Trophoblast cell (in vitro differentiated cells and primary cell): ENCODE data around the gene PGAM5.

Experiments
- DNase-seq, 2 donors: peaks; one replicate each; pipeline ENCODE4 v3.0.0-alpha.2; 2016
- H2AFZ ChIP-seq: 2 replicates; pipeline ENCODE4 v1.6.1; 2013; ENCODE audit warnings: low read length, moderate library complexity, mild to moderate bottlenecking; ENCODE audit not compliant: insufficient read depth, poor library complexity
- H2AK5ac ChIP-seq: 2 replicates; pipeline ENCODE4 v1.6.1; 2013; ENCODE audit warnings: mild to moderate bottlenecking, low read length
- H2BK120ac ChIP-seq: 2 replicates; pipeline ENCODE4 v1.6.1; 2013; ENCODE audit warnings: low read length, mild to moderate bottlenecking, moderate library complexity; ENCODE audit not compliant: insufficient read depth, poor library complexity
- H2BK12ac ChIP-seq: 2 replicates; pipeline ENCODE4 v1.6.1; 2013; ENCODE audit warnings: mild to moderate bottlenecking, low read length, moderate library complexity
- H2BK5ac ChIP-seq: 2 replicates; pipeline ENCODE4 v1.6.1; 2013; ENCODE audit warnings: low read length, low read depth, moderate library complexity, mild to moderate bottlenecking; ENCODE audit not compliant: poor library complexity
- H3K14ac ChIP-seq: 2 replicates; pipeline ENCODE4 v1.6.1; 2013; ENCODE audit warnings: mild to moderate bottlenecking, low read length
- H3K18ac ChIP-seq: 2 replicates; pipeline ENCODE4 v1.6.1; 2013; ENCODE audit warnings: mild to moderate bottlenecking, low read length
- H3K23ac ChIP-seq: 2 replicates; pipeline ENCODE4 v1.6.1; 2013; ENCODE audit warnings: low read length
- H3K27ac ChIP-seq: 2 replicates; pipeline ENCODE4 v1.5.1; 2013; ENCODE audit warnings: low read depth, mild to moderate bottlenecking, inconsistent platforms, low read length, moderate library complexity
- H3K27me3 ChIP-seq: 2 replicates; pipeline ENCODE4 v1.6.1; 2013; ENCODE audit warnings: inconsistent platforms, mild to moderate bottlenecking, low read length, moderate library complexity; ENCODE audit not compliant: insufficient read depth
- H3K36me3 ChIP-seq, 2 experiments: 1 replicate in 1 of 2; 2 replicates in 1 of 2; pipeline ENCODE4 v1.6.1; 2013; ENCODE audit warnings: low read length in 2 of 2, mild to moderate bottlenecking in 2 of 2, moderate library complexity in 1 of 2; ENCODE audit not compliant: insufficient read depth in 2 of 2, control insufficient read depth in 1 of 2
- H3K4ac ChIP-seq: 2 replicates; pipeline ENCODE4 v1.6.1; 2013; ENCODE audit warnings: low read depth, mild to moderate bottlenecking, low read length, moderate library complexity
- H3K4me1 ChIP-seq, 2 experiments: 1 replicate in 1 of 2; 2 replicates in 1 of 2; pipeline ENCODE4 v1.6.1; 2013; ENCODE audit warnings: low read length in 2 of 2, mild to moderate bottlenecking in 2 of 2, moderate library complexity in 1 of 2; ENCODE audit not compliant: insufficient read depth in 2 of 2, control insufficient read depth in 1 of 2
- H3K4me2 ChIP-seq: 2 replicates; pipeline ENCODE4 v1.6.1; 2013; ENCODE audit warnings: inconsistent platforms, mild to moderate bottlenecking, low read length, moderate library complexity
- H3K4me3 ChIP-seq: 2 replicates; pipeline ENCODE4 v1.5.1; 2013; ENCODE audit warnings: mild to moderate bottlenecking, low read depth, low read length, inconsistent platforms
- H3K79me1 ChIP-seq: one replicate; pipeline ENCODE4 v1.6.1; 2013; ENCODE audit warnings: low read length
- H3K79me2 ChIP-seq: 2 replicates; pipeline ENCODE4 v1.6.1; 2013; ENCODE audit warnings: low read length, mild to moderate bottlenecking; ENCODE audit not compliant: control insufficient read depth, insufficient read depth, poor library complexity
- H3K9ac ChIP-seq: 2 replicates; pipeline ENCODE4 v1.6.1; 2013; ENCODE audit warnings: mild to moderate bottlenecking, low read length
- H3K9me3 ChIP-seq: 2 replicates; pipeline ENCODE4 v1.6.1; 2013; ENCODE audit warnings: low read depth, mild to moderate bottlenecking, control low read depth, inconsistent platforms, low read length; ENCODE audit not compliant: insufficient read depth
- H4K12ac ChIP-seq: 2 replicates; pipeline ENCODE4 v1.6.1; 2013; ENCODE audit warnings: low read depth, mild to moderate bottlenecking, low read length, moderate library complexity
- H4K8ac ChIP-seq: 2 replicates; pipeline ENCODE4 v1.6.1; 2013; ENCODE audit warnings: low read depth, mild to moderate bottlenecking, low read length, moderate library complexity
- H4K91ac ChIP-seq: one replicate; pipeline ENCODE4 v1.6.1; 2013; ENCODE audit warnings: low read depth, mild to moderate bottlenecking, low read length, moderate library complexity
- WGBS: extraction: QIAGEN DNeasy Blood & Tissue Kit; methylation state at CpG from one replicate; pipeline ENCODE4 v1.1.7; 2013; ENCODE audit warnings: missing lambda C conversion rate; ENCODE audit not compliant: insufficient read length, insufficient coverage; ENCODE audit errors: extremely low coverage; 5-methylcytosine and 5-hydroxymethylcytosine counted together

PGAM5 gene

DNA sequence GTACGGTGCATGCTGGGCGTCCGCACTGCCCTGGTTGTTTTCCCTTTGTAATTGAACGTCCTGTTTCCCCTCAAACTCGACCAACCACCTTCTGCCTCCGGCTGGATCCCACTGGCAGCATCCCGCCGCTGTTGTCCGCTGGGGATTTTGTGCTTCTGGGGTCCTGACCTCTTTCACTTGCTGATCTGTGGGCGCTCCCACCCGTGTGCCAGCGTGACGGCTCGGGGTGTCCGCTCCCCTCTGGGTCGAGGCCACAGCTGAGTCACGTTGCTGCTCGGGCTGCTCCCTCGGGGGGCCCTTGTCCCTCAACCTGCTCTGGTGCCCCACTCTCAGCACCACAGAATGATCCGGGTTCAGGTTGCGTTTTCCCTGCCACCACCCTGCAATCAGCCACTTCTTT lies 8.0 kb downstream of the PGAM5 start:
- no peak overlapping the region for H2BK12ac ChIP-seq
- H3K4me3 ChIP-seq: no peak overlapping the region
- DNase-seq: no peak
- H2AK5ac ChIP-seq: no peak overlapping the region
- H3K4me2 ChIP-seq: no peak overlapping the region
- no peaks in the 10 kb centered on the region for H3K79me2 ChIP-seq
- H3K27me3 ChIP-seq: no peaks in the 10 kb centered on the region
- H3K4me1 ChIP-seq: no peaks in the 10 kb centered on the region
- no peak overlapping the region for H3K23ac ChIP-seq
- WGBS: no CpG with 5 or more reads among the region's 21 CpGs
- H2BK5ac ChIP-seq: no peak overlapping the region
- H4K12ac ChIP-seq: peak overlapping the region; percentile 49
- no peaks in the 10 kb centered on the region for H3K9me3 ChIP-seq
- H4K91ac ChIP-seq: no peak overlapping the region
- no peak overlapping the region for H3K4ac ChIP-seq
- no peak overlapping the region for H3K27ac ChIP-seq
- H3K18ac ChIP-seq: no peak overlapping the region
- H2BK120ac ChIP-seq: no peak overlapping the region
- H3K36me3 ChIP-seq: peaks cover 66 to 69% of the 10 kb centered on the region in 2 experiments
- no peaks in the 10 kb centered on the region for H3K79me1 ChIP-seq
- H3K9ac ChIP-seq: no peak overlapping the region
- H3K14ac ChIP-seq: no peak overlapping the region
- no peak overlapping the region for H4K8ac ChIP-seq
- H2AFZ ChIP-seq: no peak overlapping the region

DNA sequence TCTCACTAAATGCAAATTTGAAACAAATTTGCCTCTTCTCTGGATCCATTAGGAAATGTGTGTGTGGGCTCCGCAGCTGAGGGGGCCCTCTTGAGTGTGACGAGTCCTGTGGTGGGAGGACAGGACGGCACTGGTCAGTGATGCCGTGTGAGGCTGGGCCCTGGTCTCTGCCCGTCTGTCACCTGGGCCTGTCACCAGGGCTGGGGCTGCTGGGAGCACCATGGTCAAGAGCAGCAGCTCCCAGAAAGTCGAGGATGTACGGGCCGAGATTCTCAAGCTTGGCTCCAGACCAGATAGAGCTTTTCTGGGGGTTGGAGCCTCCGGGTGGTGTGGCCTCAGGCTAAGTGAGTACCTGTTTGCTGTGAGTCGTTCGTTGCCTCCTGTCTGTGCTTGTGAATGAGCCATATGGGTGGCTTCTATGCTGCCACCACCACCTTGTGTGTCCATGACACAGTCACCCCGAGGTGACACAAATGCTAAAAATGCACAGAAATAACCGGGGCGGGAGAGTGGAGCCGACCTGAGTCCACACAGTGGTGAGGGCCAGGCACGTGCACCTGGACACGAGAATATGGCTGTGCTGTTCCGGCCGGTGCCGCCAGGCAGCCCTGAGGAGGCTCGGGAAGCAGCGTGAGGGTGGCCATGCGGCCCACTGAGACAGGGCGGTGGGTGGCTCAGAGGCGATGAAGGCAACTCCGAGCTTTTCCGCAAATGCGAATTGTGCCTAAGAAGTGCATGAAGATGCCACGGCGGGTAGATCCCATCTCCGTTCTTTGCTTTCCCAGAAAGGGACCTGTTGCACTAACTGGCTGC lies 8.7 kb downstream of the PGAM5 start:
- no peak overlapping the region for H2AK5ac ChIP-seq
- H3K4me1 ChIP-seq: no peaks in the 10 kb centered on the region
- peak in 1 of 2 donors; percentile 13 for DNase-seq
- no peak overlapping the region for H3K4me3 ChIP-seq
- no peak overlapping the region for H3K4ac ChIP-seq
- H3K14ac ChIP-seq: no peak overlapping the region
- no peaks in the 10 kb centered on the region for H3K79me2 ChIP-seq
- H3K27me3 ChIP-seq: no peaks in the 10 kb centered on the region
- peaks cover 71 to 74% of the 10 kb centered on the region in 2 experiments for H3K36me3 ChIP-seq
- WGBS: no CpG with 5 or more reads among the region's 31 CpGs
- no peak overlapping the region for H3K9ac ChIP-seq
- H4K12ac ChIP-seq: no peak overlapping the region
- no peak overlapping the region for H4K8ac ChIP-seq
- no peak overlapping the region for H3K18ac ChIP-seq
- no peak overlapping the region for H3K4me2 ChIP-seq
- H3K79me1 ChIP-seq: no peaks in the 10 kb centered on the region
- no peaks in the 10 kb centered on the region for H3K9me3 ChIP-seq
- no peak overlapping the region for H2BK5ac ChIP-seq
- no peak overlapping the region for H3K27ac ChIP-seq
- H2BK12ac ChIP-seq: no peak overlapping the region
- no peak overlapping the region for H2BK120ac ChIP-seq
- H4K91ac ChIP-seq: no peak overlapping the region
- no peak overlapping the region for H2AFZ ChIP-seq
- no peak overlapping the region for H3K23ac ChIP-seq

DNA sequence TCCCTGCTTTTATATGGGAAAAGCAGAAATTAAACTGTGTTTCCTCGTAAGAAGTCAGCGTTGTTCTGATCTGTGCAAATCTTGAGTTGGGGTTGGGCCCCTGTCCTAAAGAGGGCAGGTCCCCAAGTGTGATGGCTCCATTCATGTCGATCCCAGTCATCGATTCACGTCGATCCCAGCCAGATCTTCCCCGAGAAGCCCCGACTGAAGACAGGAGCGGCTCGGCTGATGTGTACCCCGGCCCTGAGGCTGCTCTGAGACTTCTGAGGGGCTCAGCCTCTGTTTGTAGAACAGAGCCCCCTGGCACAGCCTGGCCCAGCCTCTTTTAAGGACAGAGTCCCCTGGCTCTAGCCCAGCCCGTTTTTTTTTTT lies 9.3 kb downstream of the PGAM5 start:
- Histone ChIP-seq H4K12ac (no peak overlapping the region), H2BK5ac (no peak overlapping the region), H2AK5ac (no peak overlapping the region), H3K4me1 (no peaks in the 10 kb centered on the region), H2BK12ac (no peak overlapping the region), H2AFZ (no peak overlapping the region), H3K18ac (no peak overlapping the region), H2BK120ac (no peak overlapping the region), H3K14ac (no peak overlapping the region), H3K27ac (no peak overlapping the region), H4K91ac (no peak overlapping the region), H3K9ac (no peak overlapping the region), H3K4ac (no peak overlapping the region), H3K27me3 (no peaks in the 10 kb centered on the region), H3K9me3 (no peaks in the 10 kb centered on the region), H3K36me3 (peaks cover 72 to 74% of the 10 kb centered on the region in 2 experiments), H3K23ac (no peak overlapping the region), H4K8ac (no peak overlapping the region), H3K79me1 (no peaks in the 10 kb centered on the region), H3K4me3 (no peak overlapping the region), H3K79me2 (no peaks in the 10 kb centered on the region), H3K4me2 (no peak overlapping the region)
- DNase-seq: no peak
- WGBS: no CpG with 5 or more reads among the region's 12 CpGs

DNA sequence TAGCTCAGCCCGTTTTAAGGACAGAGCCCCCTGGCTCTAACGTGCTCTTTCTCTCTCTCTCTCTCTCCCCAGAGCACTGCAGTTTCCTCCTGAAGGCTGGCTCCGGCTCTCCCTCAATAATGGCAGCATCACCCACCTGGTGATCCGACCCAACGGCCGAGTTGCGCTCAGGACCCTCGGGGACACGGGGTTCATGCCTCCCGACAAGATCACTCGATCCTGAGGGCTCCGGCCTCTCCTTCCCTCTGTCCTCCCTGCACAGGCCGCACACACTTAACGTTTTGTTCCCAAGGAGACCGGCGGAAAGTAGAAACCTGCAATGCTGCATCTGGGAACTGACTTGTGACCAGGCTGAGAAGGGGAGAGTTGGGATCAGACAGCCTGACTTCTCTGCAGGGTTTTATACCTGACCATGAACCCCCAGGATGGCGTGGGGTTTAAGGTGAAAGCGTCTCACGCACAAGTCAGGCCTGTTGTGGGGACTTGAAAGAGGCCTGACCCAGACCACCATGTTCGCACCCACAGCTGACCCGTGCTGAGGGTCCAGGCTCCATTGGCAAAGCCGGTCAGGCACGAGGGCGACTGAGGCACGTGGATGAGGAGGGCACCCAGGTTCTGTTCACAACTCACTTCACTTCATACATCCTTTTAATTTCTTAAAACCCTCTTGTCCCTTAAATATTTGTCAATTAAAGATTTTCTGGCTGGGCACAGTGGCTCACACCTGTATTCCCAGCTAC lies 10.1 kb downstream of the PGAM5 start:
- no peak overlapping the region for H2AK5ac ChIP-seq
- no peak overlapping the region for H4K12ac ChIP-seq
- H2AFZ ChIP-seq: no peak overlapping the region
- H3K4me3 ChIP-seq: no peak overlapping the region
- H4K8ac ChIP-seq: no peak overlapping the region
- H3K4me2 ChIP-seq: no peak overlapping the region
- H3K4ac ChIP-seq: no peak overlapping the region
- H3K18ac ChIP-seq: no peak overlapping the region
- no peak overlapping the region for H2BK120ac ChIP-seq
- no peak overlapping the region for H2BK12ac ChIP-seq
- H2BK5ac ChIP-seq: no peak overlapping the region
- H3K23ac ChIP-seq: no peak overlapping the region
- peaks cover 76 to 77% of the 10 kb centered on the region in 2 experiments for H3K36me3 ChIP-seq
- no CpG with 5 or more reads among the region's 25 CpGs for WGBS
- H3K9ac ChIP-seq: peak overlapping the region; percentile 12
- no peaks in the 10 kb centered on the region for H3K79me2 ChIP-seq
- H3K4me1 ChIP-seq: no peaks in the 10 kb centered on the region
- no peaks in the 10 kb centered on the region for H3K79me1 ChIP-seq
- H3K27me3 ChIP-seq: no peaks in the 10 kb centered on the region
- no peak overlapping the region for H3K27ac ChIP-seq
- no peak overlapping the region for H4K91ac ChIP-seq
- no peaks in the 10 kb centered on the region for H3K9me3 ChIP-seq
- H3K14ac ChIP-seq: no peak overlapping the region
- DNase-seq: no peak
